ENCODE data around the gene TFPT. TPM values are rescaled to one million over a fixed set of nuclear protein-coding genes. Genes with fewer than 3 reads are reported as not detected.

TFPT gene
- total RNA-seq, 1 experiment from 2014 or later = 31.1 TPM

GRCh38 chr19:54149021-54149812 lies 33.8 kb upstream of the TFPT start:
- Histone ChIP-seq H3K4me3 (ENCODE audit: low read depth, low read length, poor library complexity, severe bottlenecking) (no peak overlapping the region), H3K27me3 (replicated peaks; ENCODE audit: insufficient read depth, low read depth, low read length, poor library complexity) (no peaks in the 10 kb centered on the region), H3K27ac (ENCODE audit: low read depth, low read length, poor library complexity, severe bottlenecking) (no peak overlapping the region), H3K4me1 (ENCODE audit: insufficient read depth, low read length, poor library complexity, severe bottlenecking) (no peaks in the 10 kb centered on the region), H3K36me3 (ENCODE audit: insufficient read depth, low read length, poor library complexity, severe bottlenecking) (peaks cover 94% of the 10 kb centered on the region), H3K9me3 (ENCODE audit: low read depth, low read length, poor library complexity, severe bottlenecking) (no peaks in the 10 kb centered on the region)
- POLR2A ChIA-PET (ENCODE audit: low non-redundant PET) = no interaction called here
- no peak for TF ChIP-seq EZH2 (IDR thresholded peaks at IDR 0.05; ENCODE audit: borderline replicate concordance, low read depth, low read length, poor library complexity, severe bottlenecking)
- no peak for TF ChIP-seq CTCF (conservative IDR thresholded peaks at IDR 0.05; ENCODE audit: low read depth, low read length)
- intact Hi-C loops (cut with micrococcal nuclease; ENCODE audit: unreplicated experiment) = no loop called here
- no peak for DNase-seq (ENCODE audit: low spot score)
- CTCF ChIA-PET = no interaction called here
- BruUV-seq (replicated peaks) = no TSS peak

GRCh38 chr19:54148158-54148557 lies 32.7 kb upstream of the TFPT start:
- BruUV-seq (replicated peaks) = TSS peak; percentile 15
- Histone ChIP-seq H3K4me3 (ENCODE audit: low read depth, low read length, poor library complexity, severe bottlenecking) (no peak overlapping the region), H3K36me3 (ENCODE audit: insufficient read depth, low read length, poor library complexity, severe bottlenecking) (peaks cover 94% of the 10 kb centered on the region), H3K9me3 (ENCODE audit: low read depth, low read length, poor library complexity, severe bottlenecking) (no peaks in the 10 kb centered on the region), H3K4me1 (ENCODE audit: insufficient read depth, low read length, poor library complexity, severe bottlenecking) (no peaks in the 10 kb centered on the region), H3K27me3 (replicated peaks; ENCODE audit: insufficient read depth, low read depth, low read length, poor library complexity) (no peaks in the 10 kb centered on the region), H3K27ac (ENCODE audit: low read depth, low read length, poor library complexity, severe bottlenecking) (no peak overlapping the region)
- POLR2A ChIA-PET (ENCODE audit: low non-redundant PET) = no interaction called here
- DNase-seq (ENCODE audit: low spot score) = no peak
- CTCF ChIA-PET = no interaction called here
- TF ChIP-seq CTCF (conservative IDR thresholded peaks at IDR 0.05; ENCODE audit: low read depth, low read length) = no peak
- TF ChIP-seq EZH2 (IDR thresholded peaks at IDR 0.05; ENCODE audit: borderline replicate concordance, low read depth, low read length, poor library complexity, severe bottlenecking) = no peak
- intact Hi-C loops (cut with micrococcal nuclease; ENCODE audit: unreplicated experiment) = no loop called here

GRCh38 chr19:54147676-54148075 lies 32.2 kb upstream of the TFPT start:
- Histone ChIP-seq H3K4me1 (ENCODE audit: insufficient read depth, low read length, poor library complexity, severe bottlenecking) (no peaks in the 10 kb centered on the region), H3K27me3 (replicated peaks; ENCODE audit: insufficient read depth, low read depth, low read length, poor library complexity) (no peaks in the 10 kb centered on the region), H3K27ac (ENCODE audit: low read depth, low read length, poor library complexity, severe bottlenecking) (no peak overlapping the region), H3K9me3 (ENCODE audit: low read depth, low read length, poor library complexity, severe bottlenecking) (no peaks in the 10 kb centered on the region), H3K4me3 (ENCODE audit: low read depth, low read length, poor library complexity, severe bottlenecking) (no peak overlapping the region), H3K36me3 (ENCODE audit: insufficient read depth, low read length, poor library complexity, severe bottlenecking) (peaks cover 94% of the 10 kb centered on the region)
- ChIA-PET CTCF (no interaction called here), POLR2A (ENCODE audit: low non-redundant PET) (no interaction called here)
- BruUV-seq (replicated peaks) = no TSS peak
- TF ChIP-seq EZH2 (IDR thresholded peaks at IDR 0.05; ENCODE audit: borderline replicate concordance, low read depth, low read length, poor library complexity, severe bottlenecking) (no peak), CTCF (conservative IDR thresholded peaks at IDR 0.05; ENCODE audit: low read depth, low read length) (no peak)
- DNase-seq (ENCODE audit: low spot score) = no peak
- intact Hi-C loops (cut with micrococcal nuclease; ENCODE audit: unreplicated experiment) = no loop called here
